ENCODE measurements around the gene SKIL. TPM values are rescaled to one million over a fixed set of nuclear protein-coding genes. Genes with fewer than 3 reads are reported as not detected.

Gene SKIL
- total RNA-seq, 4 donors from 2014 or later: 44.1 to 75.4 (median 58.9) TPM

DNA sequence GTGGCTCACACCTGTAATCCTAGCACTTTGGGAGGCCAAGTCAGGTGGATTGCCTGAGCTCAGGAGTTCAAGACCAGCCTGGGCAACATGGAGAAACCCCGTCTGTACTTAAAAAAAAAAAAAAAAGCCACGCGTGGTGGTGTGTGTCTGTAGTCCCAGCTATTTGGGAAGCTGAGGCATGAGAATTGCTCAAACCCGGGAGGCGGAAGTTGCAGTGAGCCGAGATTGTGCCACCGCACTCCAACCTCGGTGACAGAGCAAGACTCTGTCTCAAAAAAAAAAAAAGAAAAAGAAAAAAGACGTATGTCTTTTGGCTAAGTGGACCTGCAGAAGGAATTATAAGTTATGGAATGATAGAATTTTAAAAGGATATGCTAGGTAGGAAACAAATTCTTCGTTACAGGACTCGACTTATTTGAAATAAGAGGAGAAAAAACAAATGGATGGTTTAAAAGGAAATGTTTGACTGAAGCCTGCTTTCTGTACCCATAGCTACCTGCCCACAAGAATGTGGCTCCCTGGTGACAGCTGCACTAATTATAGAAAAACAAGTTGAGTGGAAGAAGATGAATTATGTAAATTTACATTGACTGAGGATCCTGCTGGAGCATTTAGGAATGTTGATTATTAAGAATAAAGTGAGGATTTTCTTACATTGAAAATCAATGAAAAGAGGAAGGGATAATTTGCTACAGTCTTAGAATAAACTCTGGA lies 36.0 kb upstream of the SKIL start:
- no peaks in the 10 kb centered on the region for H3K9me3 ChIP-seq
- DNase-seq: no peak
- H3K36me3 ChIP-seq: no peaks in the 10 kb centered on the region
- no peak overlapping the region for H3K27ac ChIP-seq
- H3K4me3 ChIP-seq (replicated peaks in 1 of 3): no peak overlapping the region
- H3K4me1 ChIP-seq: no peaks in the 10 kb centered on the region
- intact Hi-C loops (cut with DNase I): no loop called here
- WGBS, 2 donors: 91 to 92% methylated on average over 11 of the region's 11 CpGs
- TF ChIP-seq CTCF (IDR thresholded peaks at IDR 0.05): no peak
- no peak for TF ChIP-seq POLR2A (IDR thresholded peaks at IDR 0.05)
- no peaks in the 10 kb centered on the region for H3K27me3 ChIP-seq

DNA sequence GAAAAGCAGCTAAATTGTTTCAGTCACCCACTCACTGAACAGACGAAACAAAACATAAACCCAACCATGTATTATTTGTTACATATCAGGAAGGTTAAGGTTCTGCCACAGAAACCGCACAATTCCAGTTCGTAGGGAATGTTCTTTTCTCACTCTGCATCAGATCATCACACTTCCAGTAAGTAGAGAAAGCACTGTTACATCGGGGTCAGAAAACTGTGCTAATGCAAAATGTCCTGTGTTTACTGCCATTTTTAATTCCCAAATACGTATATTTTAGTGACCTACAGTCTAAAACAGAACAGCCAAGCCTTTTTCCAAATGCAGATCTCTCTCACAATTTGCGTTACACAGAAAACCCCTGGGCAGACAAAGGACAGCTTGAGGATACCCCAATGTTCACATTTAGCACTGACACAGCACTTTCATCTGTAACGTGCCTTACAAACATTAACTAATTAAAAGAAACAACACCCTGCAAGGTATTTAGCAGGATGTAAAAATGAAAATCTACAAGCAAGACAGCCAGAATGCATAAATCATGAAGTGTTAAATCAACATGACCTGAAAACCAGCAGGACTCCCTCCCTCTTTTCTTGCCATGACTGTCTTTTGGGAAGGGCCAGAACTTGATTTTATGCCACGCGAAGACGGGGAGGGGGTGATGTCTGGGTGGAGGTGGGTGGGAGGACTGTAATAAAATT lies 34.8 kb upstream of the SKIL start:
- intact Hi-C loops (cut with DNase I): no loop called here
- WGBS, 2 donors: 83 to 84% methylated on average over 10 of the region's 10 CpGs

DNA sequence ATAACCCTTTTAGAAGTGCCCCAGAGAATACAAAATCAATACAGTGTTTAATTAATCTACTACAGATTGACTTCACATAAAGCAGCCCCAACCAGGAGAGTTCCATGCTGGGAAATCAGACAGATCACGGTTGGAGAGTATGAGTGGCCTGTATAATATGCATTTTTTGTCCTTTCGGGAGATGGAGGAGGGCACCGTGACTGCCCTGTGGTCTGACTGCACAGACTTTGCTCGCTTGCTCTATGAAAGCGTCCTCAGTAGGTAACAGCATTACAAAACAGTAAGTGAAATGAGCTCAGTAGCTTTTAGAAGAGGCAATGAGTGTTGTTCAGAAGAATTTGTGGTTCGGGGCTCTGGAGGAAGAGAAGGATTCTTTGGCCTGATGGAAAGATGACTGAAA lies 34.2 kb upstream of the SKIL start:
- intact Hi-C loops (cut with DNase I): no loop called here
- no peaks in the 10 kb centered on the region for H3K36me3 ChIP-seq
- no peaks in the 10 kb centered on the region for H3K4me1 ChIP-seq
- no peak for DNase-seq
- H3K27me3 ChIP-seq: no peaks in the 10 kb centered on the region
- H3K4me3 ChIP-seq (replicated peaks in 1 of 3): no peak overlapping the region
- 87 to 92% methylated on average over 6 of the region's 6 CpGs for WGBS, 2 donors
- H3K27ac ChIP-seq: no peak overlapping the region
- H3K9me3 ChIP-seq: no peaks in the 10 kb centered on the region
- no peak for TF ChIP-seq CTCF (IDR thresholded peaks at IDR 0.05)
- no peak for TF ChIP-seq POLR2A (IDR thresholded peaks at IDR 0.05)

More for the DNA sequence above, 34.8 kb upstream of the SKIL start:
- Histone ChIP-seq H3K9me3 (no peaks in the 10 kb centered on the region), H3K4me1 (no peaks in the 10 kb centered on the region), H3K27ac (no peak overlapping the region), H3K27me3 (no peaks in the 10 kb centered on the region), H3K36me3 (no peaks in the 10 kb centered on the region), H3K4me3 (replicated peaks in 1 of 3) (no peak overlapping the region)
- TF ChIP-seq CTCF (IDR thresholded peaks at IDR 0.05) (no peak), POLR2A (IDR thresholded peaks at IDR 0.05) (no peak)
- DNase-seq: no peak

DNA sequence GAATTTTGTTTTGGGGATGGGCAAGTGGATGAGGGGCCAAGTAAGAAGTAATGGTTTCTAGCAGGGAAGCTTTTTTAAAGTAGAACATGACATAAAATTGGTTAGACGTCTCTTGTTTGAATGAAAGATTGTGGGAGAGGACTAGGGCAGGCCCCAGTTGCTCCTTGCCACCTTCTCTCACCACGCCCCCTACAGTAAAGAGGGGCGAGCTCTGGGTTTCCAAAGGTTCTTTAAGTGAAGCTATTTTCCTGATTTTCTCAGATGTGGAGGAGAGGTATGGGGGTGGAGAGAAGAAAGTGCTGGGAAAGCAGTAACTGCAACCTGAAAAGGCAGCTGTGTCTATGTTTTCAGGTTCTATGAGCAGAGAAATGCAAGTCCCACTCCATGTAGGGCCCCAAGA lies 32.6 kb upstream of the SKIL start:
- Histone ChIP-seq H3K36me3 (no peaks in the 10 kb centered on the region), H3K27ac (no peak overlapping the region), H3K4me3 (replicated peaks in 1 of 3) (no peak overlapping the region), H3K4me1 (no peaks in the 10 kb centered on the region), H3K27me3 (no peaks in the 10 kb centered on the region), H3K9me3 (no peaks in the 10 kb centered on the region)
- intact Hi-C loops (cut with DNase I): no loop called here
- DNase-seq: no peak
- TF ChIP-seq CTCF (IDR thresholded peaks at IDR 0.05) (no peak), POLR2A (IDR thresholded peaks at IDR 0.05) (no peak)
- WGBS, 2 donors: 84 to 88% methylated on average over 3 of the region's 3 CpGs

All from thyroid gland (tissue), 4 donors.